ENCODE results near the gene AIM2.
"Not testable (repeated sequence)": the region's sequence is repeated elsewhere in the genome, so short reads cannot be mapped to it uniquely, and the experiment has no call there.

Gene AIM2

GRCh38 chr1:159076438-159077119 lies at the start of gene AIM2:
Gene AIM2 (minus strand): TSS chr1:159076766. CDS start chr1:159073499, 3,267 bp downstream.
- DNase-seq, result peak; percentile 44

- no peak for DNase-seq
Observed at GRCh38 chr1:159123587-159123986, 47.0 kb upstream of the AIM2 start.

GRCh38 chr1:159122005-159122621 lies 45.5 kb upstream of the AIM2 start:
- DNase-seq, result no peak

GRCh38 chr1:159121526-159121925 lies 45.0 kb upstream of the AIM2 start:
- DNase-seq, result no peak

- DNase-seq, result no peak
Observed at GRCh38 chr1:159120317-159120716, 43.8 kb upstream of the AIM2 start.

- no peak for DNase-seq
Observed at GRCh38 chr1:159113596-159114433, 37.2 kb upstream of the AIM2 start.

GRCh38 chr1:159103021-159103420 lies 26.5 kb upstream of the AIM2 start:
- not testable (repeated sequence) for DNase-seq

- DNase-seq, result no peak
Observed at GRCh38 chr1:159100589-159100988, 24.0 kb upstream of the AIM2 start.

GRCh38 chr1:159098596-159098995 lies 22.0 kb upstream of the AIM2 start:
- no peak for DNase-seq

GRCh38 chr1:159092036-159092760 lies 15.6 kb upstream of the AIM2 start:
- no peak for DNase-seq

GRCh38 chr1:159091607-159092031 lies 15.1 kb upstream of the AIM2 start:
- no peak for DNase-seq

- no peak for DNase-seq
Observed at GRCh38 chr1:159091180-159091560, 14.6 kb upstream of the AIM2 start.

GRCh38 chr1:159090286-159091179 lies 14.0 kb upstream of the AIM2 start:
- DNase-seq, result no peak

GRCh38 chr1:159089184-159089791 lies 12.7 kb upstream of the AIM2 start:
- no peak for DNase-seq

- no peak for DNase-seq
Observed at GRCh38 chr1:159088546-159089183, 12.1 kb upstream of the AIM2 start.

GRCh38 chr1:159088050-159088449 lies 11.5 kb upstream of the AIM2 start:
- DNase-seq, result no peak

- no peak for DNase-seq
Observed at GRCh38 chr1:159084867-159085266, 8.3 kb upstream of the AIM2 start.

- no peak for DNase-seq
Observed at GRCh38 chr1:159084152-159084551, 7.6 kb upstream of the AIM2 start.

GRCh38 chr1:159083013-159083412 lies 6.4 kb upstream of the AIM2 start:
- no peak for DNase-seq

- no peak for DNase-seq
Observed at GRCh38 chr1:159081626-159082025, 5.1 kb upstream of the AIM2 start.

- no peak for DNase-seq
Observed at GRCh38 chr1:159079525-159079924, 3.0 kb upstream of the AIM2 start.

All from activated T-cell treated with anti-CD3 and anti-CD28 coated beads, Interleukin-2, amount 50 U/mL, for 1 hour (primary cell).